ENCODE results near the gene VSIG8. TPM values are rescaled to one million over a fixed set of nuclear protein-coding genes. Genes with fewer than 3 reads are reported as not detected.

The VSIG8 gene
- total and polyA plus RNA-seq, 2 of the 8 experiments (the other 6 are each of a cell fraction or from before 2014, with no cell fraction given) = not detected

- TF ChIP-seq TAF7 (optimal IDR thresholded peaks at IDR 0.05; ENCODE audit: borderline replicate concordance, low read depth, low read length) = no peak
- no peak for TF ChIP-seq HDAC2 (IDR thresholded peaks at IDR 0.05; ENCODE audit: borderline replicate concordance in 1 of 2, low read depth in 2 of 2, low read length in 2 of 2)
- TF ChIP-seq ZNF274 (IDR thresholded peaks at IDR 0.05; ENCODE audit: borderline replicate concordance, extremely low read depth, low read length) = no peak
- no peak for TF ChIP-seq GABPA (IDR thresholded peaks at IDR 0.05; ENCODE audit: borderline replicate concordance, insufficient read depth, low read length)
- no peak for TF ChIP-seq CHD7 (IDR thresholded peaks at IDR 0.05; ENCODE audit: insufficient replicate concordance, low read length)
- TF ChIP-seq NANOG (IDR thresholded peaks at IDR 0.05; ENCODE audit: insufficient read depth, low read depth, low read length, poor library complexity, severe bottlenecking) = no peak
- no peak for TF ChIP-seq KDM5A (IDR thresholded peaks at IDR 0.05; ENCODE audit: low read length)
- TF ChIP-seq TBP (IDR thresholded peaks at IDR 0.05; ENCODE audit: low read depth, low read length) = no peak
- TF ChIP-seq GTF2F1 (IDR thresholded peaks at IDR 0.05; ENCODE audit: borderline replicate concordance, low read depth, low read length) = no peak
- peak; percentile 85 for TF ChIP-seq KDM4A (IDR thresholded peaks at IDR 0.05; ENCODE audit: low read depth, low read length, severe bottlenecking)
- TF ChIP-seq KDM1A (IDR thresholded peaks at IDR 0.05; ENCODE audit: borderline replicate concordance, low read length) = no peak
These were observed 7.7 kb downstream of the VSIG8 start (continued) for GRCh38 chr1:159854693-159855192.
